Measurements from ENCODE around the gene PRKCB. TPM values are rescaled to one million over a fixed set of nuclear protein-coding genes. Genes with fewer than 3 reads are reported as not detected.

Gene PRKCB
- total RNA-seq, 2 donors from 2014 or later = 2.9 to 28.6 TPM

DNA sequence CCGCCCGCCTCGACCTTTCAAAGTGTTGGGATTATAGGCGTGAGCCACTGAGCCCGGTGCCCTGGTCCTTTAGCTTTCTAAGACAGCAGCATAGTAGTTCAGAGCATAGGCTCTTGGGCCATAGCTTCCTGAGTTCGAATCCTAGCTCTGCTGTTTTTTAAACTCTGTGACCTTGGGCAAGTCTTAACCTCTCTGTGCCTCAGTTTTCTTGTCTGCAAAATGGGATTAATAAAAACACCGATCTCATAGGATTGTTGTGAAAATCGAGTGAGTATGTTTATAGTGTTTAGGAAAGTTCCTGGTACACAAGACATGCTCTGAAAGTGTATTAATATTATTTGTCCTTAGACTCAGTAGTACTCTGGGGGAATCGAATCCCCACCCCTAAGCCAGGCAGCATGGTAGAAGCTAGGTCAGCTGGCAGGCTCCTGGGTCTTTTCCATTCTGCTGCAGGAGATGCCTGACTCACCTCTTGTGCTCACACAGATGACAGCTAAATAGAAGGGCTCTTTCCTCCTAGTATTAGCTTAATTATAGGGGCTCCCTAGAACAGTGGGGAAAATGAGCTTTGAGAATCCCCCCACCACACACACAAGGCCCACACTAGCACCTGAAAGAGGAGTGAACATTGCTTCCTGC is 44.1 kb downstream of the PRKCB start:
- H3K27me3 ChIP-seq (replicated peaks; ENCODE audit: insufficient read depth) = no peaks in the 10 kb centered on the region
- no peak for DNase-seq (ENCODE audit: low spot score)
- no peak overlapping the region for H3K4me3 ChIP-seq
- intact Hi-C loops (cut with DNase I) = no loop called here
- H3K36me3 ChIP-seq = no peaks in the 10 kb centered on the region
- TF ChIP-seq POLR2AphosphoS5 (IDR thresholded peaks at IDR 0.05) (no peak), POLR2A (IDR thresholded peaks at IDR 0.05) (no peak)
- TF ChIP-seq, protein P1, sequence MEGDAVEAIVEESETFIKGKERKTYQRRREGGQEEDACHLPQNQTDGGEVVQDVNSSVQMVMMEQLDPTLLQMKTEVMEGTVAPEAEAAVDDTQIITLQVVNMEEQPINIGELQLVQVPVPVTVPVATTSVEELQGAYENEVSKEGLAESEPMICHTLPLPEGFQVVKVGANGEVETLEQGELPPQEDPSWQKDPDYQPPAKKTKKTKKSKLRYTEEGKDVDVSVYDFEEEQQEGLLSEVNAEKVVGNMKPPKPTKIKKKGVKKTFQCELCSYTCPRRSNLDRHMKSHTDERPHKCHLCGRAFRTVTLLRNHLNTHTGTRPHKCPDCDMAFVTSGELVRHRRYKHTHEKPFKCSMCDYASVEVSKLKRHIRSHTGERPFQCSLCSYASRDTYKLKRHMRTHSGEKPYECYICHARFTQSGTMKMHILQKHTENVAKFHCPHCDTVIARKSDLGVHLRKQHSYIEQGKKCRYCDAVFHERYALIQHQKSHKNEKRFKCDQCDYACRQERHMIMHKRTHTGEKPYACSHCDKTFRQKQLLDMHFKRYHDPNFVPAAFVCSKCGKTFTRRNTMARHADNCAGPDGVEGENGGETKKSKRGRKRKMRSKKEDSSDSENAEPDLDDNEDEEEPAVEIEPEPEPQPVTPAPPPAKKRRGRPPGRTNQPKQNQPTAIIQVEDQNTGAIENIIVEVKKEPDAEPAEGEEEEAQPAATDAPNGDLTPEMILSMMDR (IDR thresholded peaks at IDR 0.05) = no peak
- WGBS = 90% methylated on average over 9 of the region's 9 CpGs
- H3K27ac ChIP-seq = no peak overlapping the region
- H3K4me1 ChIP-seq (replicated peaks) = no peaks in the 10 kb centered on the region
- no peaks in the 10 kb centered on the region for H3K9me3 ChIP-seq

DNA sequence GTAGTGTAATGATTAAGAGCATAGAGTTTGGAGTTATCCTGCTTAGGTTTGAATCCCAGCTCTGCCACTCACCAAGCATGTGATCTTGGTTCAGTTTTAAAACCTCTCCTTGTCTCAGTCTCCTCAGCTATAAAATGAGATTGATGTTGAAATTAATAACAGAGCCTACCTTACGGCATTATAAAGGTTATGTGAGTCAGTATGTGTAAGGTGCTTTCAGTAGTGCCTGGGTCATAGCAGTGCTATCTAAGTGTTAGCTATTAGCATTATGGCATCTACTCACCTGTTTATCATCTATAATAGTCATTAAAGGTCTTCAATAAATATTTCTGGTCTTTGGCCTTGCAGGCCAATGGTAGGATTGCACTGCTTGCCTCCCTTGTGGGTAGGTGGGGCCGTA is 53.4 kb downstream of the PRKCB start:
- intact Hi-C loops (cut with DNase I) = no loop called here
- no peak for TF ChIP-seq POLR2AphosphoS5 (IDR thresholded peaks at IDR 0.05)
- TF ChIP-seq, protein P1 (IDR thresholded peaks at IDR 0.05) = no peak
- TF ChIP-seq POLR2A (IDR thresholded peaks at IDR 0.05) = no peak
- H3K9me3 ChIP-seq = no peaks in the 10 kb centered on the region
- H3K4me3 ChIP-seq = no peak overlapping the region
- DNase-seq (ENCODE audit: low spot score) = no peak
- no peaks in the 10 kb centered on the region for H3K36me3 ChIP-seq
- H3K4me1 ChIP-seq (replicated peaks) = no peaks in the 10 kb centered on the region
- H3K27me3 ChIP-seq (replicated peaks; ENCODE audit: insufficient read depth) = no peaks in the 10 kb centered on the region
- no peak overlapping the region for H3K27ac ChIP-seq
- WGBS = 89% methylated on average over 2 of the region's 2 CpGs

DNA sequence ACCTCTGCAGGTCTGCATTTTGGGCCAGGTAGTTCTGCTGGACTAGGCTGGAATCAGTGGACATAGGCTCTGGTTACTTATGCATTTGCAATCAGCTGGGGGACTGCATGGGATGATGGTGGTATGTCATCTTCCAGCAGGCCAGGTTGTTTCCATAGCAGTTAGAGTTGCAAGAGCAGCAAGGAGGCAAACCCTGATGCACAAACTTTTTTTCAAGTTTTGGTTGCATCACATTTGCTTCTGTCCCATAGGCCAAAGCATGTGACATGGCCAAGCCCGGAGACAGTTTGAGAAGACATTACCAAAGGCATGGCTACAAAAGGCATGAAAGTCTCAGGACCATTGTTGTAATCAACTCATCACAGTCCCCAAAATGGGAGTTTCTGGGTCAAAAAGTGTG is 58.2 kb downstream of the PRKCB start:
- intact Hi-C loops (cut with DNase I) = no loop called here
- Histone ChIP-seq H3K4me3 (no peak overlapping the region), H3K27ac (no peak overlapping the region), H3K27me3 (replicated peaks; ENCODE audit: insufficient read depth) (no peaks in the 10 kb centered on the region), H3K36me3 (no peaks in the 10 kb centered on the region), H3K4me1 (replicated peaks) (no peaks in the 10 kb centered on the region), H3K9me3 (no peaks in the 10 kb centered on the region)
- DNase-seq (ENCODE audit: low spot score) = no peak
- no peak for TF ChIP-seq POLR2A (IDR thresholded peaks at IDR 0.05)
- TF ChIP-seq, protein P1 (IDR thresholded peaks at IDR 0.05) = no peak
- no peak for TF ChIP-seq POLR2AphosphoS5 (IDR thresholded peaks at IDR 0.05)
- WGBS = 93% methylated on average over 1 of the region's 1 CpG

DNA sequence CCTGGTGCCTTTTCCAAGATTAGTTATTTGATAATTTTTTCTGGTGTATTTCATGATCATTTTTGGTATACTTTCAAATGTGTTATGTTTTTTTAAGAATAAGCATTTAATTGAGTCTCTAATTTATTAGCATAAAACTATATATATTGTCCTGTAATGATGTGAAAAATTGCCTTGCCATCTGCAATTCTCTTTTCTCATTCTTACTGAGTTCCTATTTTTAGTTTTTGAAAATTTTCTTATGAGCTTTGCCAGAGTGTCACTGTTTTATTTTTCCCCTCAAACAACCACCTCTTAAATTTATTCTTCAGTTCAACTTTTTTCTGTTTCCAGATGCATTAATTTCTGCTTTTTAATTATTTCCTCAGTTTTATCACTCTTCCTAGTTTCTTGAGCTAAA is 59.3 kb downstream of the PRKCB start:
- Histone ChIP-seq H3K27me3 (replicated peaks; ENCODE audit: insufficient read depth) (no peaks in the 10 kb centered on the region), H3K4me1 (replicated peaks) (no peaks in the 10 kb centered on the region), H3K36me3 (no peaks in the 10 kb centered on the region), H3K9me3 (no peaks in the 10 kb centered on the region), H3K4me3 (no peak overlapping the region), H3K27ac (no peak overlapping the region)
- TF ChIP-seq POLR2A (IDR thresholded peaks at IDR 0.05) = no peak
- TF ChIP-seq, protein P1 (IDR thresholded peaks at IDR 0.05) = no peak
- intact Hi-C loops (cut with DNase I) = no loop called here
- no peak for DNase-seq (ENCODE audit: low spot score)
